ENCODE measurements around the gene SEC63. TPM values are rescaled to one million over a fixed set of nuclear protein-coding genes. Genes with fewer than 3 reads are reported as not detected.
A peak's percentile ranks its signal among the peaks of the same experiment; 100 is the strongest.

The SEC63 gene
- total RNA-seq, 1 experiment from 2014 or later = 101 TPM

- Histone ChIP-seq H3K4me2 (no peak overlapping the region), H3F3A (ENCODE audit: insufficient read depth, low read depth) (no peaks in the 10 kb centered on the region), H3K27me3 (ENCODE audit: insufficient read depth, low read depth) (no peaks in the 10 kb centered on the region), H3K79me2 (ENCODE audit: low read depth) (no peaks in the 10 kb centered on the region), H4K20me1 (ENCODE audit: insufficient read depth) (no peaks in the 10 kb centered on the region), H3K4me1 (replicated peaks; ENCODE audit: insufficient read depth) (no peaks in the 10 kb centered on the region), H3K36me3 (ENCODE audit: low read depth) (no peaks in the 10 kb centered on the region), H2AFZ (no peak overlapping the region), H3K9me3 (ENCODE audit: insufficient read depth, low read depth) (no peaks in the 10 kb centered on the region), H3K9me2 (ENCODE audit: insufficient read depth) (no peaks in the 10 kb centered on the region), H3K4me3 (no peak overlapping the region), H3K27ac (no peak overlapping the region)
- no peak for DNase-seq
- intact Hi-C loops (cut with micrococcal nuclease; ENCODE audit: unreplicated experiment) = loop anchor here (5.0 kb wide), 1 partner anchor 1091 kb away; no protein-coding TSS in a partner anchor
- no TSS peak for BruUV-seq (replicated peaks)
- TF ChIP-seq EZH2 (IDR thresholded peaks at IDR 0.05; ENCODE audit: low read depth) = no peak
- TF ChIP-seq, protein P1, sequence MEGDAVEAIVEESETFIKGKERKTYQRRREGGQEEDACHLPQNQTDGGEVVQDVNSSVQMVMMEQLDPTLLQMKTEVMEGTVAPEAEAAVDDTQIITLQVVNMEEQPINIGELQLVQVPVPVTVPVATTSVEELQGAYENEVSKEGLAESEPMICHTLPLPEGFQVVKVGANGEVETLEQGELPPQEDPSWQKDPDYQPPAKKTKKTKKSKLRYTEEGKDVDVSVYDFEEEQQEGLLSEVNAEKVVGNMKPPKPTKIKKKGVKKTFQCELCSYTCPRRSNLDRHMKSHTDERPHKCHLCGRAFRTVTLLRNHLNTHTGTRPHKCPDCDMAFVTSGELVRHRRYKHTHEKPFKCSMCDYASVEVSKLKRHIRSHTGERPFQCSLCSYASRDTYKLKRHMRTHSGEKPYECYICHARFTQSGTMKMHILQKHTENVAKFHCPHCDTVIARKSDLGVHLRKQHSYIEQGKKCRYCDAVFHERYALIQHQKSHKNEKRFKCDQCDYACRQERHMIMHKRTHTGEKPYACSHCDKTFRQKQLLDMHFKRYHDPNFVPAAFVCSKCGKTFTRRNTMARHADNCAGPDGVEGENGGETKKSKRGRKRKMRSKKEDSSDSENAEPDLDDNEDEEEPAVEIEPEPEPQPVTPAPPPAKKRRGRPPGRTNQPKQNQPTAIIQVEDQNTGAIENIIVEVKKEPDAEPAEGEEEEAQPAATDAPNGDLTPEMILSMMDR (conservative IDR thresholded peaks at IDR 0.05) = no peak
- ChIA-PET CTCF (interaction anchor here (0.7 to 1.0 kb wide), 2 partner anchors 76 to 162 kb away, joined by 3 to 10 read pairs; no protein-coding TSS in a partner anchor), POLR2A (ENCODE audit: unreplicated experiment) (no interaction called here)
Observed at GRCh38 chr6:107981695-107982094, 23.7 kb upstream of the SEC63 start.

GRCh38 chr6:107977283-107977682, 19.3 kb upstream of the SEC63 start:
- Histone ChIP-seq H3K79me2 (ENCODE audit: low read depth) (no peaks in the 10 kb centered on the region), H2AFZ (no peak overlapping the region), H3K9me2 (ENCODE audit: insufficient read depth) (no peaks in the 10 kb centered on the region), H3F3A (ENCODE audit: insufficient read depth, low read depth) (no peaks in the 10 kb centered on the region), H4K20me1 (ENCODE audit: insufficient read depth) (no peaks in the 10 kb centered on the region), H3K27ac (no peak overlapping the region), H3K4me2 (no peak overlapping the region), H3K4me3 (no peak overlapping the region), H3K36me3 (ENCODE audit: low read depth) (no peaks in the 10 kb centered on the region), H3K27me3 (ENCODE audit: insufficient read depth, low read depth) (no peaks in the 10 kb centered on the region), H3K4me1 (replicated peaks; ENCODE audit: insufficient read depth) (peaks cover 13% of the 10 kb centered on the region), H3K9me3 (ENCODE audit: insufficient read depth, low read depth) (no peaks in the 10 kb centered on the region)
- intact Hi-C loops (cut with micrococcal nuclease; ENCODE audit: unreplicated experiment) = loop anchor here (1.0 kb wide), 1 partner anchor 549 kb away; no protein-coding TSS in a partner anchor
- no TSS peak for BruUV-seq (replicated peaks)
- no peak for DNase-seq
- ChIA-PET CTCF (interaction anchor here (0.6 kb wide), 2 partner anchors 40 to 175 kb away, joined by 5 to 6 read pairs; no protein-coding TSS in a partner anchor), POLR2A (ENCODE audit: unreplicated experiment) (no interaction called here)
- no peak for TF ChIP-seq EZH2 (IDR thresholded peaks at IDR 0.05; ENCODE audit: low read depth)
- TF ChIP-seq, protein P1 (conservative IDR thresholded peaks at IDR 0.05) = peak; percentile 78

DNA sequence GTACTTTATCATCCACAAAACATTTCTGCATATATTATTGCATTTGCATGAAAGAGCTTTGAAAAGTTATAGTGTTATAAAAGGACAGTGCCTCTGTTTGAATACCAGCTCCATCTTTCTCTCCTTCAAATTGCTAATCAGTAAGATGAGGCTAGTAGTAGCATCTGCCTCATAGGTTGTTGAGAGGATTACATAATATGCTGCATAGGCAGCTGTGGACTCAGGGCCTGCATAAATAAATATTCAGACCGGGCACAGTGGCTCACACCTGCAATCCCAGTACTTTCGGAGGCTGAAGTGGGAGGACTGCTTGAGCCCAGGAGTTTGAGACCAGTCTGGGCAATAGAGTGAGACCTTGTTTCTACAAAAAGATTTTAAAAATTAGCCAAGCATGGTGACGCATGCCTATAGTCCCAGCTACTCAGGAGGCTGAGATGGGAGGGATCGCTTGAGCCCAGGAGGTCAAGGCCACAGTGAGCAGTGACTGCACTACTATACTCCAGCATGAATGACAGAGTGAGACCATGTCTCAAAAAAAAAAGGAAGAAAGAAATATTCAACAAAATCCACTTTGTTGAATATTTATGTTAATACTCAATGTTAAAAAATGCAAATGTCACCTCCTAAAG, 18.3 kb upstream of the SEC63 start:
- H3K4me2 ChIP-seq = no peak overlapping the region
- H3F3A ChIP-seq (ENCODE audit: insufficient read depth, low read depth) = no peaks in the 10 kb centered on the region
- no peak overlapping the region for H3K4me3 ChIP-seq
- TF ChIP-seq, protein P1 (conservative IDR thresholded peaks at IDR 0.05) = no peak
- TF ChIP-seq EZH2 (IDR thresholded peaks at IDR 0.05; ENCODE audit: low read depth) = no peak
- no peaks in the 10 kb centered on the region for H4K20me1 ChIP-seq (ENCODE audit: insufficient read depth)
- H3K27me3 ChIP-seq (ENCODE audit: insufficient read depth, low read depth) = no peaks in the 10 kb centered on the region
- H2AFZ ChIP-seq = no peak overlapping the region
- H3K79me2 ChIP-seq (ENCODE audit: low read depth) = no peaks in the 10 kb centered on the region
- POLR2A ChIA-PET (ENCODE audit: unreplicated experiment) = interaction anchor here (0.6 kb wide), 2 partner anchors 407 to 862 kb away, joined by 3 to 5 read pairs; no protein-coding TSS in a partner anchor
- H3K4me1 ChIP-seq (replicated peaks; ENCODE audit: insufficient read depth) = peaks cover 13% of the 10 kb centered on the region
- no peaks in the 10 kb centered on the region for H3K9me3 ChIP-seq (ENCODE audit: insufficient read depth, low read depth)
- no peak overlapping the region for H3K27ac ChIP-seq
- H3K36me3 ChIP-seq (ENCODE audit: low read depth) = no peaks in the 10 kb centered on the region
- DNase-seq = no peak
- BruUV-seq (replicated peaks) = no TSS peak
- H3K9me2 ChIP-seq (ENCODE audit: insufficient read depth) = no peaks in the 10 kb centered on the region
- intact Hi-C loops (cut with micrococcal nuclease; ENCODE audit: unreplicated experiment) = no loop called here
- CTCF ChIA-PET = interaction anchor here (0.6 kb wide), 1 partner anchor 738 kb away, joined by 3 read pairs; no protein-coding TSS in a partner anchor

Data from PC-9 (cell line).